ENCODE data around the gene GOLGA8H.
"Not testable (repeated sequence)": the region's sequence is repeated elsewhere in the genome, so short reads cannot be mapped to it uniquely, and the experiment has no call there.

The GOLGA8H gene, protein sequence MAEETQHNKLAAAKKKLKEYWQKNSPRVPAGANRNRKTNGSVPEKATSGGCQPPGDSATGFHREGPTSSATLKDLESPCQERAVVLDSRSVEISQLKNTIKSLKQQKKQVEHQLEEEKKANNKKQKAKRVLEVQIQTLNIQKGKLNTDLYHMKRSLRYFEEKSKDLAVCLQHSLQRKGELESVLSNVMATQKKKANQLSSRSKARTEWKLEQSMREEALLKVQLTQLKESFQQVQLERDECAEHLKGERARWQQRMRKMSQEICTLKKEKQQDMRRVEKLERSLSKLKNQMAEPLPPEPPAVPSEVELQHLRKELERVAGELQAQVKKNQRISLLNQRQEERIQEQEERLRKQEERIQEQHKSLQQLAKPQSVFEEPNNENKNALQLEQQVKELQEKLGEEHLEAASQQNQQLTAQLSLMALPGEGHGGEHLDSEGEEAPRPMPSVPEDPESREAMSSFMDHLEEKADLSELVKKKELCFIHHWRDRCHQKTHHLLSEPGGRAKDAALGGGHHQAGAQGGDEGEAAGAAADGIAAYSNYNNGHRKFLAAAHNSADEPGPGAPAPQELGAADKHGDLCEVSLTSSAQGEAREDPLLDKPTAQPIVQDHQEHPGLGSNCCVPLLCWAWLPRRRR

DNA sequence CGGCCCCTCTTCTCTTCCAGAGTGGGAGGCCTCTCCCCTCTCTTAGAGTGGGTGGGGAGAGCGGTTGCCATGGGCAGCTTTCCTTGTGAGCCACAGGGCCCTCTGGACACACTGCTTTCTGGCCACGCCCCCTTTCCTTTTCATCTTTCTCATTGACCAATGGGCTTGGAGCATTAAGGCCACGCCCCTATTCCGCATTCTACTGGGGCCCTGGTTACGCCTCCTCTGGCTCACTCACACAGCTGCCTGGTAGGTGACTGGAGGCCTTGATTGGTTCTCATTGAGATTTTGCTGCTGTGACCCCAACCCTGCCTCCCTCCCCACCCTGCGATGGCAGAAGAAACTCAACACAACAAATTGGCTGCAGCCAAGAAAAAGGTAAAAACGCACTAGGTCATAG lies at the start of gene GOLGA8H:
GOLGA8H (plus strand) TSS at position 233 of the 400 bp plus-strand sequence; CDS start at position 331, 98 bp downstream.
- DNase-seq (ENCODE audit: low spot score) = not testable (repeated sequence)

DNA sequence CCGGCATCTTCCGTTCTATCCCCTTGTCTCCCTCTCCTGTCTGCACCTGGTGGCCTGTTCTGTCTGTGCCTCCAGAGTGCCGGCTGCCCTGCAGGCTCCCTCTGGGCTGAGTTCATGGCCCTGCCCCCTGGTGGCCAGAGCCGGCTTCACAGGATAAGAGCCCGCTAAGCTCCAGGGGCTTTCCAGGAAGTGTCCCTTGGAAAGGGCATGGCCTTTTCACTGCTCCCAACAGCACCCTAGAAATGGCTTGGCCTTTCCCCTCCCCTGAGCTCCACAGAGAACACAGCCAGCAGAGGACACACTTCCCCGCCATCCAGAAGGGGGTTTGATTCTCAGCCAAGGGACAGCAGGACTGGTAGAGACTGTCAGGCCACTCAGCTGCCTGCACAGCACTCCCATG lies 36.9 kb upstream of the GOLGA8H start:
- DNase-seq (ENCODE audit: low spot score) = not testable (repeated sequence)

DNA sequence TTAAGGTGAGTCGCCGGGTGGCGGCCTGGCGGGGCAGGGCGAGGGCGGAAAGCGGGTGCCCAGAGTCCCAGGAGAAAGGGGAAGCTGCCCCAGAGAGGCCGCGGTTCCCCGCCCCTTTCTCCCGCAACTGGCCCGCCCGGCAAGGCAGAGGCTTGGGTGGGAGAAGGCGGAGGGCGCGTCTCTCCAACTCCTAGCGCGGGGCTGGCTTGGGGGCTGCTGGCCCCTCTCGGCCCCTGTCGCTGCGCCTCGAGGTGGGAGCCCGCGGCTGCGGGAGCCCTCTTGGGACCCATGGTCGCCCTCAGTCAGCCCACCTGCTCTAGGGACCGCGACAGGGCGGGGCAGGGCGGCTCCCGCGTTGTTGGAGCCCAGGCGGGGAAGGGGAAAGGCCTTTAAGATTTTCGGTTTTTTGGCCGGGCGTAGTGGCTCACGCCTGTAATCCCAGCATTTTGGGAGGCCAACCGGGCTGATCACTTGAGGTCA lies 30.8 kb upstream of the GOLGA8H start:
- DNase-seq (ENCODE audit: low spot score) = not testable (repeated sequence)

DNA sequence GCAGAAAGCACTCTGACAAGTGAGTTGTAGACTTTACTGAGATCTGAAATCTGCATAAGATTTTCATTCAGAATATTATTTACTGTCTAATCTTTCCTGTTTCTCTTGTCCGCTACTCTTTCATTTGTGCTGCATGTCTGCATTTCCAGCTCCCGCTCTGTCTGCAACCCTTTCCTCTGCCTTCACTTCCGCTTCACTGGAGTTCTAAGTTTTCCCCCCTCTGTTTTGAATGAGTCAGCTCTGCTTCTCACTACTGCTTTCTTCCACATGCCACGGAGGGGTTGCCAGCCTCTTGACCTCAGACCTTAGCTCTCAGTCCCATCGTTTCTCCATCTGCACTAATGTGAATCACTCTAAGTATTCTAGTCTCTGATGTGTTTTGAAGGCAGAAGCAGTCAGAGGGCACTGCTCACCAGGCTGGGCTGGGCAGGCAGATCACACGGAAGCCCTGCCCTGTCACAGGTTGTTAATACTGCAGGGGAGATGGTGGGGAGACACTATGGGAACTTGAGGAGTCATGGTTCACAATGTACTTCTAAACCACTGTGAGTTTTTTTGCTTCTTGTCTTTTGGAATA lies 24.3 kb upstream of the GOLGA8H start:
- DNase-seq (ENCODE audit: low spot score) = not testable (repeated sequence)

DNA sequence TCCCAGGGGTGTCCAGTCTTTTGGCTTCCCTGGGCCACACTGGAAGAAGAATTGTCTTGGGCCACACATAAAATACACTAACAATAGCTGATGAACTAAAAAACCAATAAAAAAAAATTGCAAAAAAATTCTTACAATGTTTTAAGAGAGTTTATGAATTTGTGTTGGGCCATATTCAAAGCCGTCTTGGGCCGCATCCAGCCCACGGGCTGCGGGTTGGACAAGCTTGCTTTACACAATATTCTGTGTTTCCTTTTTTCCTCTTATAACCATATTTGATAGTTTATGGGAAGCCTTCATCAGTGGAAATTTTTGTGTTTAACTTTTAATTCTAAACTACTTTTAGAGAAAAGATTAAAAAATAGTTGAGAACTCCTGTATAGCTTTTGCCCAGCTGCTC lies 23.1 kb upstream of the GOLGA8H start:
- not testable (repeated sequence) for DNase-seq (ENCODE audit: low spot score)

DNA sequence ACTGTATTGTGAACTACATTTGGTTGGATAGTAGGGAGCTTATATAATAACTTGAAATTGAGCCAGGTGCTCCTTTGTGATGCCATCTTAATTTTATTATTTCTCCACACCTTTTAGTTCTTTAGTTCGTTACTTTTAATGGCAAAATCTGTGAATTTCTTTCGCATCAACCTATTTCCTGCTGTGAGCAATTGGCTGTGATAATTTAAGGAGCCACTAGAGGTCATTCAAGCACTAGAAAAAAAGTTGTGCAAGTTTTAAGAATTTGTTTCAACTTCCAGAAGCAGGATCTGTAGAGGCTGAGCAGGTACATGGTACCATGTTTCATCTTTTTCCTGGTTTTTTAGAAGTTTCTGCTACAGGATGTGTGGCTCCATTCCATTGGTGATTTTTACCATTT lies 4.9 kb upstream of the GOLGA8H start:
- not testable (repeated sequence) for DNase-seq (ENCODE audit: low spot score)

DNA sequence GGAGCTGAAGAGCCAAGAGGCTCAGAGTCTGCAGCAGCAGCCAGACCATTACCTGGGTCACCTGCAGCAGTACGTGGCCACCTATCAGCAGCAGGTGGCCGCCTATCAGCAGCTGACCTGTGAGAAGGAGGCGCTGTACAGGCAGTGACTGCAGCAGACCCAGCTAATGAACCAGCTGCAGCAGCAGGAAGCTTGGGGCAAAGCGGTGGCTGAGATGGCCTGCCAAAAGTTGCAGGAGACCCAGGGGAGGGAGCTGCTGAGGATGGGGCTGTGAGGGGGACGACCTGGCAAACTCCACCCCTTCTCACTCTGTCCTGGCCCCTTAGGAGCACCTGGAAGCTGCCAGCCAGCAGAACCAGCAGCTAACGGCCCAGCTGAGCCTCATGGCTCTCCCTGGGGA lies 8.4 kb downstream of the GOLGA8H start:
- not testable (repeated sequence) for DNase-seq (ENCODE audit: low spot score)

DNA sequence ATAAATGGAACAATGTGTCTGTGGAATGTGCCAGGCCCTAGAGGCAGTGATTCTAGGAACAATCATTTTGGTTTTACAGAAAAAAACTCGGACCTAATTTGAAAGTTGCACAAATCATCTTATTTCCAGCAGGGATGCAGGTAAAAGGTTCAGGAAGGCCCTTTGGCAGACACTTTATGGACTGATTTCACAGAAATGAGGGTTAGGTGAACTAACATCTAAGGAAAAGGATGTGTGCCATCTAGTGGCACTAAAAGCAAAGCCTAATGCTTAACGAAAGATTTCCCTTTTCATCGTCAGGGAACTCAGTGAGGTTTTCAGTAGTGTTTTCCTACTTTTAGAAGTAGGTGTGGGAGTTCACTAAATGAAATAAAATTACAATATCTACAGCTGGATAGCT lies 17.5 kb downstream of the GOLGA8H start:
- peak; percentile 9 for DNase-seq (ENCODE audit: low spot score)

DNA sequence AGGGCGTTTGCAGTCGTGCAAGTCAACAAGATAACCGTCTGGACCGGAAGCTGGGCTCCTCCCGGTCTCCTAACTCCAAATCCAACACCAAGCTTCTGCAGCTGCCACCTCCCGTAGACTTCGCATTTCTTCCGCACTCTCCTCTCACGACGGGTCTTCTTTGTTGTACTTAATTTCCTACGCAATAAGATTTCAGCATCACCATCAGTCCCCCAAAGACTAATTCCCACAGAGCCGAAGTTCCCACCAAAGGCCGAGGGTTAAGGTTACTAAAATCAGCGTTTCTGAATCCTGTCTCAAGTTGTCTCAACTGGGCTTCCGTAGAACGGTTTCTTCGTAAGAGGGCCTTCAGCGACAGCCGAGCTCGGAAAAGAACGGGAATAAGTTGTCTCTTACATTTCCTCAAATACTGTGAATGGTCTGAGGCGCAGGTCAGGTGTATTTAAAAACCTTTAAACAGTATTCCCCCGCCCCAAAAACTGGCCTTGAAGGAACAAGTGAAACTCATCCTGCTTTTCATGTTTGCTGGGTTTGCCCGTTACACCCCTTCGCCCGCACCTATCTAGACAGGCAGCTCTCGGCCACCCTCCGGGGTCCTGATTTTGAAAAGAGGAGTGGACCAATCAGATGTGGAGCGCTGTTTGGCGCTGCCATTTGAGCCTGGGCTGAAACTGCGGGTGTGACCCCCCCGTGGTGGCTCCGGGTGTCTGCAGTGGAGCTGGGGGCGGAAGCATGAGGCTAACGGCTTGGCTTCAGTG lies 21.8 kb downstream of the GOLGA8H start, which contains the start of gene ARHGAP11B:
ARHGAP11B (plus strand) TSS at position 693 of the 758 bp plus-strand sequence.
- peak; percentile 96 for DNase-seq (ENCODE audit: low spot score)

DNA sequence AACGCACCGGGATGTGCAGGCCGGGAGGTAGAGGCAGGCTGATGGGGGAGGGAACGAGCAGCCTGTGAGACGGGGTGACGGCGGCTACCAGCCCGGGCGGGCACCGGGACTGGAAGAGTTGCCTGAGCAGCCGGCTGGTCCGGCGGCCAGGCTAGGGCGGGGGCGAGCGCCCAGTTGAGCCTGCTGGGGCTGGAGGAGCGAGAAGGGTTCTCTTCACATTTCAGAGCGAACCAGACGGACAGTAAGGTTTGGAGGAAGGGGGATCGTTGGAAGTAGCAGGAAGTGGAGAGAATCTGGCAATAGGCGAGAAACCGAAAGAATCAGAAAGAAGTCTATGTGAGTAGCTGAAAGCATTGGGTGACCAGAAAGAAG lies 22.4 kb downstream of the GOLGA8H start:
- DNase-seq (ENCODE audit: low spot score) = peak; percentile 17

DNA sequence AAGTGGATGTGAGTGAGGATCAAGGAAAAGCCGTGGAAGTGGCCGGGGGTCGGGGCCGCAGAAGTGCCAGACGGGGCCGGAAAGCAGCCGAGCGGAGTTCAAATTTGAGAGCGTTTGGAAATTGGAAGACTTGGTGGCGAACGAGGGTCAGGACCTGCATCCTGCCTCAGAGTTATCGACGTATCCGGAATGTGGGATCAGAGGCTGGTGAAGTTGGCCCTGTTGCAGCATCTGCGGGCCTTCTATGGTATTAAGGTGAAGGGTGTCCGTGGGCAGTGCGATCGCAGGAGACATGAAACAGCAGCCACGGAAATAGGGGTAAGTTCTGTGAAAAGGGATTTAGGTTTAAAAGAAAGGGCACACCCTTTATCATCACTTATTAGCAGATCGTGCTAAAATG lies 22.8 kb downstream of the GOLGA8H start:
- DNase-seq (ENCODE audit: low spot score) = not testable (repeated sequence)

DNA sequence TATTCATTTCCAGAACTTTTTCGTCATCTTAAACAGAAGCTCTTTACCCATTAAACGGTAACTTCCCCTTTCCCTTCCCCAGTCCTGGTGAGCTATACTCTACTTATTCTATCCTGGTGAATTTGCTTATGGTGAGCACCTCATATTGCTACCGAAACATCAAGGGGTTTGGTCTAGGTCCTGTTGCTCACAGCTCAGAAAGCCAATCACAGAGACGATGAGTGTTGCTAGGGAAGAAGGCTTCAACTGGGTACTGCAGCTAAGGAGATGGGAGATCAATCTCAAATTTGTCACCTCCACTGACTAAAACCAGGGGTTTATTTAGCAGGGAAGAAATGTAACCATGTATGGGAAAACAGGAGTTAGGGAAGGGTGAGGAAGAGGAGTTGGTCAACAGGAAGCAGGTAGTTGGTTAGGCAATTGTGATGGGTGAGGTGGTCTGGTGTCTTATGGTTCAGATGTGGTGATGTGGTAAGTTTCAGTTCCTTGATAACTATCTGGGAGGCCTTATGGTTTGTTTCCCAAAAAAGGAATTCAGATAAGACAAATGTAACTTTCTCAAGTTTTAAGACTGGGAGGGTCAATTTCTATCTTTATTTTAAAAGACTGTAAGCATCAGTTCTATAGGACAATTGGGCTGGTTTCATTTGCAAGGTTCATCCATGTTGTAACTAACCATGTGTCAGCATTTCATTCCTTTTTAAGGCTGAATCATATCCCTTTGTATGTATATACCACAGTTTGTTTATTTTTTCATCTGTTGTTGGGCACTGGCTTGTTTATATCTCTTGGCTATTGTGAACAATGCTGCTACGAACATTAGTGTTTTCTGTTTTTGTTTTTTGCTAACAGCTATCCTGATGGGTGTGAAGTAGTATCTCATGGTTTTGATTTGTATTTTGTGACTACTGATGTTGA lies 46.4 kb downstream of the GOLGA8H start:
- no peak for DNase-seq (ENCODE audit: low spot score)

DNA sequence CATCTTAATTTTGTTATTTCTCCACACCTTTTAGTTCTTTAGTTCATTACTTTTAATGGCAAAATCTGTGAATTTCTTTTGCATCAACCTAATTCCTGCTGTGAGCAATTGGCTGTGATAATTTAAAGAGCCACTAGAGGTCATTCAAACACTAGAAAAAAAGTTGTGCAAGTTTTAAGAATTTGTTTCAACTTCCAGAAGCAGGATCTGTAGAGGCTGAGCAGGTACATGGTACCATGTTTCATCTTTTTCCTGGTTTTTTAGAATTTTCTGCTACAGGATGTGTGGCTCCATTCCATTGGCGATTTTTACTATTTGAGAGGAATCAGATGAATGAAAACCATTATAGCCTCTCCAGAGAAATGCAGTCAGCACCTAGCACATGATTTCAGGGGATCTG lies 57.3 kb downstream of the GOLGA8H start:
- not testable (repeated sequence) for DNase-seq (ENCODE audit: low spot score)
